Tongue (tissue), 2 donors: ENCODE results near the gene NT5C. TPM values are rescaled to one million over a fixed set of nuclear protein-coding genes. Genes with fewer than 3 reads are reported as not detected.
"Not testable (repeated sequence)": the region's sequence is repeated elsewhere in the genome, so short reads cannot be mapped to it uniquely, and the experiment has no call there.

Experiments used
- DNase-seq: peaks from one replicate; pipeline ENCODE4 v3.0.0-alpha.2; 2015
- total RNA-seq: library from RNA; depleted of rRNA; stranded (reverse); fragments of >200 nt; gene quantifications from one replicate; pipeline ENCODE4 v1.2.3, GENCODE V29; 2014

The NT5C gene
- total RNA-seq, 1 donor from 2014 or later: 50.8 TPM

- DNase-seq: no peak
These were observed 13.4 kb upstream of the NT5C start for GRCh38 chr17:75144816-75145512.

GRCh38 chr17:75142236-75142971 lies 10.9 kb upstream of the NT5C start:
- DNase-seq: no peak

- no peak for DNase-seq
These were observed 7.0 kb upstream of the NT5C start for GRCh38 chr17:75138519-75138918.

- not testable (repeated sequence) for DNase-seq
These were observed 6.2 kb upstream of the NT5C start for GRCh38 chr17:75137762-75138161.

- no peak for DNase-seq
These were observed 4.4 kb upstream of the NT5C start for GRCh38 chr17:75135946-75136345.

GRCh38 chr17:75135452-75135851 lies 3.9 kb upstream of the NT5C start:
- no peak for DNase-seq

GRCh38 chr17:75133607-75134347 lies 2.2 kb upstream of the NT5C start:
- DNase-seq: not testable (repeated sequence)

GRCh38 chr17:75133001-75133400 lies 1.5 kb upstream of the NT5C start:
- no peak for DNase-seq

GRCh38 chr17:75132018-75133000 lies 767 bp upstream of the NT5C start:
- not testable (repeated sequence) for DNase-seq

- DNase-seq: peak; percentile 81
These were observed 787 bp downstream of the NT5C start for GRCh38 chr17:75130632-75131277.

- DNase-seq: no peak
These were observed 1.4 kb downstream of the NT5C start for GRCh38 chr17:75130059-75130631.

GRCh38 chr17:75129576-75129975 lies 2.0 kb downstream of the NT5C start:
- DNase-seq: no peak

- DNase-seq: no peak
These were observed 2.6 kb downstream of the NT5C start for GRCh38 chr17:75128694-75129505.

- not testable (repeated sequence) for DNase-seq
These were observed 3.6 kb downstream of the NT5C start for GRCh38 chr17:75127936-75128335.

GRCh38 chr17:75126954-75127353 lies 4.6 kb downstream of the NT5C start:
- DNase-seq: no peak

GRCh38 chr17:75125984-75126383 lies 5.6 kb downstream of the NT5C start:
- no peak for DNase-seq

- no peak for DNase-seq
These were observed 6.8 kb downstream of the NT5C start for GRCh38 chr17:75124819-75125162.

GRCh38 chr17:75124041-75124818 lies 7.3 kb downstream of the NT5C start:
- DNase-seq: no peak

- DNase-seq: no peak
These were observed 13.2 kb downstream of the NT5C start for GRCh38 chr17:75118307-75118706.
